ENCODE results near the gene DCAF7.
A peak's percentile ranks its signal among the peaks of the same experiment; 100 is the strongest.

Gene DCAF7

GRCh38 chr17:63514477-63514876 lies 35.8 kb upstream of the DCAF7 start:
- no peak for TF ChIP-seq MAX (IDR thresholded peaks at IDR 0.05; ENCODE audit: low read depth, low read length)
- no peak for TF ChIP-seq MYC (IDR thresholded peaks at IDR 0.05; ENCODE audit: low read depth, low read length)
- TF ChIP-seq POLR2A (IDR thresholded peaks at IDR 0.05; ENCODE audit: extremely low read depth, insufficient read length), result no peak
- TF ChIP-seq CTCF (IDR thresholded peaks at IDR 0.05; ENCODE audit: low read depth, low read length), result no peak
- no peak overlapping the region for H3K4me3 ChIP-seq (ENCODE audit: low read depth, low read length)
- DNase-seq (ENCODE audit: low read depth), result no peak

DNA sequence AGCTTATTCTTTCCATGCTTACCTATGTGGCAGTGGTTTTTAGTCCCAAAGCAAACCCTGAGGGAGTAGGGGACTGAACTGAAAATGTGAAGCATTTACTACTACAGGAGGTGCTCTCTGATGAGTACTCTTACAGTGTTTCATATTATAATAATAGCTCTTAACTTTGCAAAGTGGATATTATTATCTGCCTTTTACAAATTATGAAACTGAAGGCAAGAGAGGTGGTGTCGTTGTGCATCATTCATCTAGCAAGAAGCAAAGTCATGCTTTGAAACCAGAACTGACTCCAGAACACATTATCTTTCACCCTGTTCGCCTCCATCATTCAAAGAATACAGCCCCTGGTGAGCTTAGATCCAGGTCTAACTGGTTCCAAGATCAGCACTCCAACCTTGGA lies 35.3 kb upstream of the DCAF7 start:
- no peak overlapping the region for H3K4me3 ChIP-seq (ENCODE audit: low read depth, low read length)
- no peak for TF ChIP-seq POLR2A (IDR thresholded peaks at IDR 0.05; ENCODE audit: extremely low read depth, insufficient read length)
- no peak for TF ChIP-seq CTCF (IDR thresholded peaks at IDR 0.05; ENCODE audit: low read depth, low read length)
- no peak for TF ChIP-seq MAX (IDR thresholded peaks at IDR 0.05; ENCODE audit: low read depth, low read length)
- TF ChIP-seq MYC (IDR thresholded peaks at IDR 0.05; ENCODE audit: low read depth, low read length), result no peak
- DNase-seq (ENCODE audit: low read depth), result no peak

- TF ChIP-seq MYC (IDR thresholded peaks at IDR 0.05; ENCODE audit: low read depth, low read length) (no peak), POLR2A (IDR thresholded peaks at IDR 0.05; ENCODE audit: extremely low read depth, insufficient read length) (no peak), CTCF (IDR thresholded peaks at IDR 0.05; ENCODE audit: low read depth, low read length) (no peak), MAX (IDR thresholded peaks at IDR 0.05; ENCODE audit: low read depth, low read length) (no peak)
- no peak for DNase-seq (ENCODE audit: low read depth)
- H3K4me3 ChIP-seq (ENCODE audit: low read depth, low read length), result no peak overlapping the region
Observed at GRCh38 chr17:63515426-63515825, 34.9 kb upstream of the DCAF7 start.

DNA sequence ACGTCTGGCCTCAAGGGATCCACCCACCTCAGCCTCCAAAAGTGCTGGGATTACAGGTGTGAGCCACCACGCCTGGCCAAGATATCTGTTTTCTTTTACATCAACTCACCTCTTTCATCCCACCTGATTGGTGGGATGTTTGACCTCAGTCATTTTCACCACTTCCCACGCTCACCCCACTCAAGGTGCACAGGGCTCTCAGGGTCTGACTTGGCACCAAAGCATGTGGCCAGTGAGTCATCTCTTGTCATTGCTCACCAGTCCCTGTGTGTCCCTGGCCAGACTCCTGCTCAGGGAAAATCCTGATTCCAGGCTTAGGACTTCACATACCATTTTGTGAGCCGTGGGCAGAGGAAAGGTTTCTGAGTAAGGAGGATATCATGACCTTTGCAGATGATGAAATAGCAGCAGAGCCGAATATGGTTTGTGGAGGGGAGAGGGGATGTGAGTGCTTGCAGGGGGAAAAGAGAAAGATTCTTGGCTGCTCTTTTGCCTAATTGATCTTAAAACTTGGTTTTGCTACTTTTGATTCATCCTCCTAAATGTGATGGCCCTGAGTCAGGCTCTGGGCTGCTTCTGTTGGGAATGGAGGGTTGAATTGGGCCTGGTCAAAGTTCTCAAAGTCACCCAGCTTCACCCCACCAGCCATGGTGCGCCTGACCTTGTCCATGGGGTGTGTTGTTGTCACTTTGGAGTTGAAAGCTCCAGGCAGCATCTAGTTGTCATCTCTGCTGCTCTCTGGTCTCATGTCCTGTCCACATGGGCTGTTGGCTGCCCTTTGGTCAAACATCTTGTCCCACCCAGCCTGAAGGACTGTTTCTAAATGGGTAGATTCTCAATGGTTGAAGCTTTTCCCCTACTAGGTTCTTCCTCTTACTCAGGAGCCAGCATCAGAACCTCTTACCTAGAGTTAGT lies 33.1 kb upstream of the DCAF7 start:
- H3K4me3 ChIP-seq (ENCODE audit: low read depth, low read length), result no peak overlapping the region
- TF ChIP-seq MAX (IDR thresholded peaks at IDR 0.05; ENCODE audit: low read depth, low read length) (no peak), CTCF (IDR thresholded peaks at IDR 0.05; ENCODE audit: low read depth, low read length) (no peak), MYC (IDR thresholded peaks at IDR 0.05; ENCODE audit: low read depth, low read length) (no peak), POLR2A (IDR thresholded peaks at IDR 0.05; ENCODE audit: extremely low read depth, insufficient read length) (no peak)
- peak; percentile 9 for DNase-seq (ENCODE audit: low read depth)

DNA sequence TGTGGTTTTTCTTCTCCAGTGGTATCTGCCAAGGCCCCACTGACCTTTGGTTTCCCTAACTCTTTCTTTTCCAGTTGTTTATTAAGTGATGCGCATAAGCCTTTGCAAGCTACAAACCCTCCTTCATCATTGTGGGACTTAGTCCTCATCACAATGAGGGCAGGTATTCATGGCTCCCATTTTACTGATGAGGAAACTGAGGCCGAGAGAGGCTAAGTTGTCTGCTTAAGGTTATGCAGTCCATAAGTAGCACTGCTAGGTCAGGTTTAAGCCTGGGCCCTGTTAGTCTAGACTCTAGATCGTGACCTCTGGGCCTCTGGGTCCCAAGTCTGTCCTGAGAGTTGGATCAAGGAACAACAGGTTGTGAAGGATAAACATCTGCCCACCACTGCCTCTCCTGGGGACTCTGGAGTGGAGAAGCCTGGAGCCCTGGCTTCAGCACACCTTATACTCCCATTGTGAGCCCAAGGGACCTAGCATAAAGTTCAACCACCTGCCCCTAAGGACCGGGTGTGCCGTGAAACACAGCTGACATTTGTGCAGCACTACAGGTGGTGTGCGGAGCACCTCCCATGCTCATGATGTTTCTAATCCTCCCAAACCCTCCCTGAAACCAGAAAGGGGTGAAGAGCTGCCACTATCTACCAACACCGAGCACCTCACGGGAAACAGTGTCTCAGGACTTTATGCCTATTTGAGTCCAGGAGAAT lies 32.3 kb upstream of the DCAF7 start:
- H3K4me3 ChIP-seq (ENCODE audit: low read depth, low read length), result no peak overlapping the region
- DNase-seq (ENCODE audit: low read depth), result no peak
- TF ChIP-seq CTCF (IDR thresholded peaks at IDR 0.05; ENCODE audit: low read depth, low read length) (no peak), MAX (IDR thresholded peaks at IDR 0.05; ENCODE audit: low read depth, low read length) (no peak)
